CD4-positive, alpha-beta memory T cell (primary cell): Measurements from ENCODE around the gene ADNP. TPM values are rescaled to one million over a fixed set of nuclear protein-coding genes. Genes with fewer than 3 reads are reported as not detected.
A peak's percentile ranks its signal among the peaks of the same experiment; 100 is the strongest.

ENCODE experiments used
- CTCF ChIA-PET: fragments of 350-600 bp; sonication (Branson Sonifier 250); formaldehyde crosslinking; loops from one replicate; lab custom pipeline; 2021; ENCODE audit warnings: inconsistent platforms; ENCODE audit not compliant: partially characterized antibody; lab: Charles Lee
- POLR2A ChIA-PET: fragments of 350-600 bp; sonication (Branson Sonifier 250); formaldehyde crosslinking; loops from one replicate; lab custom pipeline; 2021; ENCODE audit not compliant: partially characterized antibody; lab: Charles Lee
- DNase-seq, 5 donors: peaks; one replicate each; pipeline versions ENCODE4 v3.0.0 to v3.0.0-alpha.2; 2020 to 2022; ENCODE audit warnings: mixed read lengths in 1 of 5
- H3K27ac ChIP-seq: one replicate; pipeline ENCODE4 v1.7.0; 2013; ENCODE audit warnings: low read depth, low read length
- H3K27me3 ChIP-seq: 2 replicates; pipeline ENCODE4 v1.7.0; 2013; ENCODE audit warnings: mild to moderate bottlenecking, low read length, moderate library complexity; ENCODE audit not compliant: insufficient read depth
- H3K36me3 ChIP-seq: 2 replicates; pipeline ENCODE4 v1.7.0; 2013; ENCODE audit warnings: mild to moderate bottlenecking, low read length, moderate library complexity; ENCODE audit not compliant: insufficient read depth
- H3K4me1 ChIP-seq: 2 replicates; pipeline ENCODE4 v1.7.0; 2013; ENCODE audit warnings: mild to moderate bottlenecking, low read length, moderate library complexity; ENCODE audit not compliant: insufficient read depth
- H3K4me3 ChIP-seq, 2 donors: one replicate each; pipeline ENCODE4 v1.7.0; 2013; ENCODE audit warnings: low read length in 2 of 2, mild to moderate bottlenecking in 1 of 2
- H3K9me3 ChIP-seq, 2 donors: one replicate each; pipeline ENCODE4 v1.7.0; 2013; ENCODE audit warnings: low read length in 2 of 2, control low read depth in 1 of 2; ENCODE audit not compliant: control insufficient read depth in 1 of 2
- H3K27ac Mint-ChIP-seq, 7 donors: one replicate each; pipeline ENCODE4 v1.8.0; 2020 to 2021; ENCODE audit warnings: mixed read lengths in 7 of 7, mild to moderate bottlenecking in 6 of 7, inconsistent platforms in 3 of 7, moderate library complexity in 3 of 7
- H3K27me3 Mint-ChIP-seq, 2 donors: one replicate each; pipeline ENCODE4 v1.8.0; 2020 to 2021; ENCODE audit warnings: mixed read lengths in 2 of 2
- H3K36me3 Mint-ChIP-seq, 2 donors: one replicate each; pipeline ENCODE4 v1.8.0; 2020 to 2021; ENCODE audit warnings: mixed read lengths in 2 of 2, inconsistent platforms in 1 of 2, mild to moderate bottlenecking in 1 of 2
- H3K4me1 Mint-ChIP-seq, 4 donors: one replicate each; pipeline ENCODE4 v1.8.0; 2020 to 2021; ENCODE audit warnings: mixed read lengths in 4 of 4, mild to moderate bottlenecking in 1 of 4
- H3K4me3 Mint-ChIP-seq, 8 donors: one replicate each; pipeline ENCODE4 v1.8.0; 2020 to 2021; ENCODE audit warnings: mixed read lengths in 8 of 8, mild to moderate bottlenecking in 7 of 8, moderate library complexity in 6 of 8, inconsistent platforms in 3 of 8
- H3K9me3 Mint-ChIP-seq, 8 donors: one replicate each; pipeline ENCODE4 v1.8.0; 2020 to 2021; ENCODE audit warnings: mixed read lengths in 8 of 8, mild to moderate bottlenecking in 5 of 8, inconsistent platforms in 3 of 8, moderate library complexity in 1 of 8
- intact Hi-C: fragments of 100-400 bp; cut with micrococcal nuclease; formaldehyde crosslinking; loops from one replicate; pipeline ENCODE4 v1.15.1; 2023
- polyA plus RNA-seq, 2 donors: library from polyadenylated mRNA; unstranded; fragments of 300-500 nt; fragmentation: Illumina TruSeq; gene quantifications; one replicate each; pipeline ENCODE4 v1.2.3, GENCODE V29; 2021
- total RNA-seq, 2 experiments: library from RNA; stranded (reverse); gene quantifications; one replicate each; pipeline ENCODE4 v1.2.3, GENCODE V29; 2021

Gene ADNP
- total and polyA plus RNA-seq, 4 experiments from 2014 or later: 1.9 to 65.6 (median 38.2) TPM

DNA sequence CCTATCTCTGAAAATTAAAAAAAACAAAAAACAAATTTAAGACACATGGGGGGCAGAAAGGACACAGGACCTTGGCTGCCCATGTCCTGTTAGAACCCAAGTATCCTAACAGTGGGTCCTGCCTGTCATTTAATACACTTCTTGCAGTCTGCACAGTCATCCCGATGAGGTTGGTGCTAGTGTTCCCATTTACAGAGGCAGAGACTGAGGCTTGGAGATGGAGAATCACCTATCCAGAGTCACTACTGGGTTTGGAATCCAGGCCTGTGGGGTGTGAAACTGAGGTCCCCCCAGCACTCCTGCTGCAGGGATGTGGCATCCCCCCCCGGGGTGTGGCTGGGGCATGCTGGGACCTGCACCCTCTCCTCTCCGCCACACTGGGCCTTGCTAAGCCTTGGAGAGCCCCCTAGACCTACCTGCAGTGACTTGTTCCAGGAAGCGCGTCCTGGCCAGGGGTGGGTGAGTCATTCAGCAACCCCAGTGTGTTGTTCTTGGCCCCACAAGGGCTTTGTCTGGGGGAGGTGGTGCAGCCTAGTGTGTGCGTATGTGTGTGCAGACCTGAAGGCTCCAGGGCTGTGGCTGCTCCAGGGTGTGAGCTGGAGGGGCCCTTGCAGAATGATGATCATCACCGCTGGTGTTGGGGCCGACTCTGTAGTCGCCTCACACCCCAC lies 86.7 kb downstream of the ADNP start:
- H3K4me3 Mint-ChIP-seq: no peak overlapping the region
- Histone ChIP-seq H3K36me3 (no peaks in the 10 kb centered on the region), H3K4me1 (peaks cover 8% of the 10 kb centered on the region), H3K9me3 (no peaks in the 10 kb centered on the region), H3K27me3 (no peaks in the 10 kb centered on the region), H3K4me3 (no peak overlapping the region), H3K27ac (no peak overlapping the region)
- DNase-seq: no peak
- no peaks in the 10 kb centered on the region for H3K9me3 Mint-ChIP-seq
- peaks cover 0 to 1% (median 0%) of the 10 kb centered on the region in 4 donors for H3K4me1 Mint-ChIP-seq
- intact Hi-C loops: no loop called here
- peak overlapping the region in 1 of 7 donors; percentile 17 for H3K27ac Mint-ChIP-seq
- no peaks in the 10 kb centered on the region for H3K27me3 Mint-ChIP-seq
- CTCF ChIA-PET: no interaction called here
- POLR2A ChIA-PET: no interaction called here
- H3K36me3 Mint-ChIP-seq: peaks cover 0 to 7% of the 10 kb centered on the region in 2 donors

DNA sequence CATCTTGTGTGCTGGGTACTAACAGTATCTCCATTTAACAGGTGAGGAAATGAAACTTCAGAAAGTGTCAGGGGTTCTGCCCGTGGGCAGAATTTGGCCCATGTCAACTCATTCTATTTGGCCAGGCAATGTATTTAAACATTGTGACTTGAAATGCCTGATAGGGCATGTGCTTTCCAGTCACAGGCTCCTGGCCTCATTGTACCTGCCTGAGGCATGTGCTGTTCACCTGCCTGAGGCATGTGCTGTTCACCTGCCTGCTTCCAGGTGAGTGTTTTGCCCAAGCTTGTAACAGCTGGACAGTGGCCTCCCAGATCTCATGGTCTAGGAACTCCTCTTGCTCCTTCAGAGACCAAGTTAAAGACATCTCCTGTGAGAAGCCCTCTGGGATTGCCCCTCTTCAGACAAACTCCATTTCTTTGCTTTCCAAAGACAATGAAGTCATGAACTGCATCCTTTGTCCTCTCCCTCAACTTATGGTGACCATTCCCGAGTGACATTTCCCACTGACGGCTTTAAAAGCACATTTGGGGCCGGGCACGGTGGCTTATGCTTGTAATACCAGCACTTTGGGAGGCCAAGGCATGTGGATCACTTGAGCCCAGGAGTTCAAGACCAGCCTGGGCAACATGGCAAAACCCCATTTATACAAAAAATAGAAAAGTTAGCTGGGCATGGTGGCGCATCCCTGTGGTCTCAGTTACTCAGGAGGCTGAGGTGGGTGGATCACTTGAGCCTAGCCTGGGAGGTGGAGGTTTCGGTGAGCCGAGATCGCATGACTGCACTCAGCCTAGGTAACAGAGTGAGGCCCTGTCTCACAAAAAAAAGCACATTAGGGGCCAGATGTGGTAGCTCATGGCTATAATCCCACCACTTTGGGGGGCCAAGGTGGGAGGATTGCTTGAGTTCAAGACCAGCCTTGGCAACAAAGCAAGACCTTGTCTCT lies 87.6 kb downstream of the ADNP start:
- no peak overlapping the region for H3K27ac Mint-ChIP-seq
- Histone ChIP-seq H3K4me3 (no peak overlapping the region), H3K27me3 (no peaks in the 10 kb centered on the region), H3K9me3 (no peaks in the 10 kb centered on the region), H3K4me1 (peaks cover 8% of the 10 kb centered on the region), H3K36me3 (peaks cover 4% of the 10 kb centered on the region), H3K27ac (no peak overlapping the region)
- CTCF ChIA-PET: no interaction called here
- DNase-seq: no peak
- intact Hi-C loops: no loop called here
- H3K27me3 Mint-ChIP-seq: no peaks in the 10 kb centered on the region
- no peak overlapping the region for H3K4me3 Mint-ChIP-seq
- POLR2A ChIA-PET: no interaction called here
- peaks cover 0 to 1% (median 0%) of the 10 kb centered on the region in 4 donors for H3K4me1 Mint-ChIP-seq
- no peaks in the 10 kb centered on the region for H3K9me3 Mint-ChIP-seq
- peaks cover 4 to 7% of the 10 kb centered on the region in 2 donors for H3K36me3 Mint-ChIP-seq

- H3K27ac ChIP-seq: no peak overlapping the region
- Mint-ChIP-seq H3K4me1 (peaks cover 0 to 4% (median 2%) of the 10 kb centered on the region in 4 donors), H3K27ac (no peak overlapping the region), H3K27me3 (no peaks in the 10 kb centered on the region), H3K36me3 (peaks cover 4 to 7% of the 10 kb centered on the region in 2 donors), H3K9me3 (no peaks in the 10 kb centered on the region), H3K4me3 (no peak overlapping the region)
- no peak for DNase-seq
- ChIA-PET CTCF (no interaction called here), POLR2A (no interaction called here)
- no peak overlapping the region for H3K4me3 ChIP-seq
- peaks cover 10% of the 10 kb centered on the region for H3K4me1 ChIP-seq
- no peaks in the 10 kb centered on the region for H3K27me3 ChIP-seq
- intact Hi-C loops: no loop called here
- peaks cover 4% of the 10 kb centered on the region for H3K36me3 ChIP-seq
- H3K9me3 ChIP-seq: no peaks in the 10 kb centered on the region
These were observed 88.4 kb downstream of the ADNP start for GRCh38 chr20:50842821-50843220.

Other genes starting within 250 kb of the ADNP start
- gene RIPOR3, start 239.9 kb downstream of the ADNP start, total RNA-seq: not detected
- 1 to 10 TPM in 1 of 2 donors, under 1 TPM in 1; 0.49 to 1.3 TPM for gene RIPOR3, start 239.9 kb downstream of the ADNP start, polyA plus RNA-seq
- 10 to 100 TPM; 10.9 to 12.7 TPM for gene PARD6B, start 199.9 kb downstream of the ADNP start, total RNA-seq
- gene PARD6B, start 199.9 kb downstream of the ADNP start, polyA plus RNA-seq: under 1 TPM; 0.71 to 0.93 TPM
- gene BCAS4, start 136.4 kb downstream of the ADNP start, total RNA-seq: 10 to 100 TPM; 17.6 to 17.8 TPM
- 10 to 100 TPM; 10.8 to 14.6 TPM for gene BCAS4, start 136.4 kb downstream of the ADNP start, polyA plus RNA-seq
- 10 to 100 TPM; 39.9 to 40.9 TPM for gene DPM1, start 27.1 kb upstream of the ADNP start, total RNA-seq
- 10 to 100 TPM; 70.3 to 79.2 TPM for gene DPM1, start 27.1 kb upstream of the ADNP start, polyA plus RNA-seq
- 1 to 10 TPM; 8.8 to 8.9 TPM for gene MOCS3, start 27.4 kb upstream of the ADNP start, total RNA-seq
- 1 to 10 TPM; 3.9 to 4.9 TPM for gene MOCS3, start 27.4 kb upstream of the ADNP start, polyA plus RNA-seq
- not detected for gene KCNG1, start 91.7 kb upstream of the ADNP start, total RNA-seq
- gene KCNG1, start 91.7 kb upstream of the ADNP start, polyA plus RNA-seq: not detected